Measurements from ENCODE around the gene PITPNC1.
A peak's percentile ranks its signal among the peaks of the same experiment; 100 is the strongest.
"Not testable (repeated sequence)": the region's sequence is repeated elsewhere in the genome, so short reads cannot be mapped to it uniquely, and the experiment has no call there.

The PITPNC1 gene

GRCh38 chr17:67605256-67605912 lies 228.3 kb downstream of the PITPNC1 start:
- FAIRE-seq, result no peak
- no peak for DNase-seq (ENCODE audit: insufficient read length, low spot score)

GRCh38 chr17:67606471-67606870 lies 229.4 kb downstream of the PITPNC1 start:
- DNase-seq (ENCODE audit: insufficient read length, low spot score), result no peak
- FAIRE-seq, result no peak

- DNase-seq (ENCODE audit: insufficient read length, low spot score), result no peak
Observed at GRCh38 chr17:67606896-67607604, 230.0 kb downstream of the PITPNC1 start.

GRCh38 chr17:67610061-67610460 lies 233.0 kb downstream of the PITPNC1 start:
- no peak for DNase-seq (ENCODE audit: insufficient read length, low spot score)
- FAIRE-seq, result no peak

More at GRCh38 chr17:67606896-67607604, 230.0 kb downstream of the PITPNC1 start:
- no peak for FAIRE-seq

GRCh38 chr17:67613961-67614360 lies 236.9 kb downstream of the PITPNC1 start:
- no peak for FAIRE-seq
- DNase-seq (ENCODE audit: insufficient read length, low spot score), result no peak

- DNase-seq (ENCODE audit: insufficient read length, low spot score) (no peak), FAIRE-seq (no peak)
Observed at GRCh38 chr17:67615011-67615561, 238.0 kb downstream of the PITPNC1 start.

GRCh38 chr17:67615736-67616135 lies 238.7 kb downstream of the PITPNC1 start:
- FAIRE-seq (no peak), DNase-seq (ENCODE audit: insufficient read length, low spot score) (no peak)

GRCh38 chr17:67617304-67617899 lies 240.3 kb downstream of the PITPNC1 start:
- FAIRE-seq (no peak), DNase-seq (ENCODE audit: insufficient read length, low spot score) (no peak)

GRCh38 chr17:67619555-67619954 lies 242.5 kb downstream of the PITPNC1 start:
- no peak for DNase-seq (ENCODE audit: insufficient read length, low spot score)
- no peak for FAIRE-seq

GRCh38 chr17:67620088-67620487 lies 243.0 kb downstream of the PITPNC1 start:
- DNase-seq (ENCODE audit: insufficient read length, low spot score) (no peak), FAIRE-seq (no peak)

- DNase-seq (ENCODE audit: insufficient read length, low spot score) (no peak), FAIRE-seq (no peak)
Observed at GRCh38 chr17:67620636-67621035, 243.6 kb downstream of the PITPNC1 start.

- FAIRE-seq, result no peak
- DNase-seq (ENCODE audit: insufficient read length, low spot score), result no peak
Observed at GRCh38 chr17:67623767-67624166, 246.7 kb downstream of the PITPNC1 start.

- no peak for FAIRE-seq
- no peak for DNase-seq (ENCODE audit: insufficient read length, low spot score)
Observed at GRCh38 chr17:67624886-67625656, 248.0 kb downstream of the PITPNC1 start.

- FAIRE-seq (no peak), DNase-seq (ENCODE audit: insufficient read length, low spot score) (no peak)
Observed at GRCh38 chr17:67625971-67626370, 248.9 kb downstream of the PITPNC1 start.

GRCh38 chr17:67628580-67629013 lies 251.5 kb downstream of the PITPNC1 start:
- DNase-seq (ENCODE audit: insufficient read length, low spot score), result no peak
- no peak for FAIRE-seq

GRCh38 chr17:67629971-67630320 lies 252.9 kb downstream of the PITPNC1 start:
- FAIRE-seq (no peak), DNase-seq (ENCODE audit: insufficient read length, low spot score) (peak; percentile 24)

- DNase-seq (ENCODE audit: insufficient read length, low spot score); FAIRE-seq: not testable (repeated sequence)
Observed at GRCh38 chr17:67630836-67631235, 253.8 kb downstream of the PITPNC1 start.

- DNase-seq (ENCODE audit: insufficient read length, low spot score), result no peak
- FAIRE-seq, result no peak
Observed at GRCh38 chr17:67632141-67632540, 255.1 kb downstream of the PITPNC1 start.

- FAIRE-seq, result no peak
- DNase-seq (ENCODE audit: insufficient read length, low spot score), result no peak
Observed at GRCh38 chr17:67633751-67634211, 256.7 kb downstream of the PITPNC1 start.

GRCh38 chr17:67635681-67636080 lies 258.6 kb downstream of the PITPNC1 start:
- DNase-seq (ENCODE audit: insufficient read length, low spot score), result no peak
- no peak for FAIRE-seq

- no peak for FAIRE-seq
- DNase-seq (ENCODE audit: insufficient read length, low spot score), result no peak
Observed at GRCh38 chr17:67636312-67636711, 259.2 kb downstream of the PITPNC1 start.
